HepG2 (cell line): ENCODE data around the gene SSTR5. TPM values are rescaled to one million over a fixed set of nuclear protein-coding genes. Genes with fewer than 3 reads are reported as not detected.

Experiments
- ATAC-seq: fragments of 200-7000 bp; cut with Tn5 transposase; 3 replicates; pipeline ENCODE4 v1.9.1; 2020; ENCODE audit warnings: mild to moderate bottlenecking, moderate library complexity
- BruUV-seq: library from RNA; stranded (reverse); fragments of 400-500 nt; replicated peaks from 2 replicates; lab custom pipeline; 2021; lab: Mats Ljungman, UMichigan
- CTCF ChIA-PET: fragments of 300-600 bp; formaldehyde crosslinking; extraction: SDS; loops from one replicate; lab custom pipeline; 2021; ENCODE audit warnings: low total read pairs, inconsistent platforms, low intra/inter-chr PET ratio; lab: Yijun Ruan, JAX
- POLR2A ChIA-PET: fragments of 350-600 bp; sonication (Branson Sonifier 250); formaldehyde crosslinking; loops from one replicate; lab custom pipeline; 2020; ENCODE audit warnings: antibody characterized with exemption, inconsistent platforms; lab: Yijun Ruan, JAX
- DNase-seq: peaks from one replicate; pipeline ENCODE4 v3.0.0-alpha.2; 2015; ENCODE audit warnings: low spot score
- FAIRE-seq: peaks from 3 replicates; lab custom pipeline; 2011; peaks lifted over from hg19 to GRCh38; lab: Jason Lieb, UNC
- H2AFZ ChIP-seq: one replicate; pipeline ENCODE4 v1.6.1; 2011; ENCODE audit warnings: low read length, inconsistent platforms
- H3K27ac ChIP-seq: fragments of 300-600 bp; 3 replicates; pipeline ENCODE4 v1.8.0; 2011; ENCODE audit warnings: mixed run types, mild to moderate bottlenecking, mixed read lengths, low read length, inconsistent platforms; ENCODE audit not compliant: insufficient read depth; ENCODE audit errors: extremely low read length
- H3K27me3 ChIP-seq, 2 experiments: fragments of 200-600 bp in 1 of 2; 2 replicates in 1 of 2; 3 replicates in 1 of 2; pipeline versions ENCODE4 v1.6.0 to v1.8.0; 2011; ENCODE audit warnings: low read length in 2 of 2, mild to moderate bottlenecking in 2 of 2, moderate library complexity in 2 of 2, inconsistent platforms in 1 of 2; ENCODE audit not compliant: insufficient read depth in 2 of 2, control insufficient read depth in 1 of 2
- H3K36me3 ChIP-seq, 2 experiments: fragments of 200-600 bp in 1 of 2; replicated peaks in 1 of 2; 2 replicates in 1 of 2; 3 replicates in 1 of 2; pipeline versions ENCODE4 v1.5.1 to v1.8.0; 2011; ENCODE audit warnings: low read length in 2 of 2, inconsistent platforms in 1 of 2; ENCODE audit not compliant: insufficient read depth in 2 of 2, control insufficient read depth in 1 of 2
- H3K4me1 ChIP-seq: 2 replicates; pipeline ENCODE4 v1.5.1; 2012; ENCODE audit warnings: low read length, inconsistent platforms; ENCODE audit not compliant: insufficient read depth
- H3K4me2 ChIP-seq: 2 replicates; pipeline ENCODE4 v1.6.0; 2011; ENCODE audit warnings: low read depth, low read length, inconsistent platforms
- H3K4me3 ChIP-seq, 3 experiments: fragments of 200-600 bp in 1 of 3; sonication (generic), shearing (Covaris generic) in 1 of 3; replicated peaks in 1 of 3; 2 replicates each; pipeline ENCODE4 v1.5.1; 2011 to 2016; ENCODE audit warnings: low read length in 3 of 3, inconsistent platforms in 2 of 3, low read depth in 2 of 3, mild to moderate bottlenecking in 2 of 3, control low read depth in 1 of 3, mixed read lengths in 1 of 3; ENCODE audit not compliant: insufficient read depth in 1 of 3
- H3K79me2 ChIP-seq: one replicate; pipeline ENCODE4 v1.6.1; 2011; ENCODE audit warnings: low read length, inconsistent platforms; ENCODE audit not compliant: insufficient read depth
- H3K9ac ChIP-seq: 2 replicates; pipeline ENCODE4 v1.6.0; 2011; ENCODE audit warnings: mild to moderate bottlenecking, low read depth, low read length, inconsistent platforms; ENCODE audit not compliant: insufficient read depth
- H3K9me3 ChIP-seq: 2 replicates; pipeline ENCODE4 v1.5.1; 2012; ENCODE audit warnings: mild to moderate bottlenecking, low read length
- H4K20me1 ChIP-seq: 2 replicates; pipeline ENCODE4 v1.6.0; 2011; ENCODE audit warnings: inconsistent platforms, mild to moderate bottlenecking, low read length, moderate library complexity; ENCODE audit not compliant: insufficient read depth
- CREB1 ChIP-seq, 2 experiments: fragments of 450-650 bp in 1 of 2; IDR thresholded peaks; 2 replicates each; pipeline ENCODE4 v1.6.1; 2016 to 2017; ENCODE audit warnings: control low read depth in 1 of 2, mild to moderate bottlenecking in 1 of 2, missing compliant biosample characterization in 1 of 2, missing genetic modification characterization in 1 of 2
- MYNN ChIP-seq: sonication (generic); formaldehyde crosslinking; IDR thresholded peaks from 2 replicates; pipeline ENCODE4 v1.4.0; 2020; ENCODE audit warnings: mild to moderate bottlenecking, low read depth, missing genetic modification reagents
- PHF8 ChIP-seq: sonication (generic); formaldehyde crosslinking; IDR thresholded peaks from 2 replicates; pipeline ENCODE4 v1.5.0; 2020; ENCODE audit warnings: missing genetic modification reagents
- RAD51 ChIP-seq: fragments of 450-650 bp; IDR thresholded peaks from 2 replicates; pipeline ENCODE4 v1.6.1; 2016; ENCODE audit warnings: borderline replicate concordance
- RFX1 ChIP-seq: fragments of 450-650 bp; IDR thresholded peaks from 2 replicates; pipeline ENCODE4 v1.6.1; 2017
- ZFP41 ChIP-seq: sonication (generic); formaldehyde crosslinking; IDR thresholded peaks from 2 replicates; pipeline ENCODE4 v1.4.0; 2020; ENCODE audit warnings: mild to moderate bottlenecking, missing genetic modification reagents, borderline replicate concordance
- ZNF709 ChIP-seq: sonication (generic); formaldehyde crosslinking; IDR thresholded peaks from 2 replicates; pipeline ENCODE4 v1.5.0; 2020; ENCODE audit warnings: mild to moderate bottlenecking, missing genetic modification reagents
- ZNF746 ChIP-seq: sonication (generic); formaldehyde crosslinking; IDR thresholded peaks from 2 replicates; pipeline ENCODE4 v1.8.0; 2022; ENCODE audit warnings: mild to moderate bottlenecking, missing genetic modification reagents
- WGBS: methylation state at CpG from one replicate; pipeline ENCODE4 v1.1.6; 2017; ENCODE audit warnings: low lambda C conversion rate; 5-methylcytosine and 5-hydroxymethylcytosine counted together
- in situ Hi-C: cut with HindIII; loops from 2 replicates; pipeline ENCODE4 v1.10.0; 2017; ENCODE audit warnings: low pct_unique_long_range_greater_than_20kb; ENCODE audit not compliant: extremely low pct_ligation_motif_present
- intact Hi-C: fragments of 100-400 bp; cut with micrococcal nuclease; formaldehyde crosslinking; loops from one replicate; pipeline ENCODE4 v1.10.0; 2022; ENCODE audit not compliant: unreplicated experiment
- polyA plus RNA-seq, 8 experiments: library from polyadenylated mRNA; depleted of rRNA in 3 of 8; stranded (reverse) in 7 of 8; unstranded in 1 of 8; fragments of >200 nt; fragmentation: Illumina TruSeq in 4 of 8; extraction: Trizol in 4 of 8; gene quantifications; 2 replicates each; pipeline versions ENCODE4 v1.2.1 to v1.2.3, GENCODE V29; 2011 to 2016; ENCODE audit warnings: low read depth in 4 of 8, missing spikeins in 1 of 8, mixed read lengths in 1 of 8; ENCODE audit not compliant: insufficient read depth in 1 of 8
- total RNA-seq, 5 experiments: library from RNA; depleted of rRNA; stranded (reverse); fragments of >200 nt; fragmentation: Illumina TruSeq; extraction: Trizol; gene quantifications; 2 replicates each; pipeline ENCODE4 v1.2.3, GENCODE V29; 2016; ENCODE audit warnings: low read depth in 1 of 5
- TF ChIP-seq, protein P1 (sequence below): sonication (generic); formaldehyde crosslinking; IDR thresholded peaks from 2 replicates; pipeline ENCODE4 v1.4.0; 2020; ENCODE audit warnings: missing genetic modification reagents, borderline replicate concordance
- TF ChIP-seq, protein P2 (sequence below): sonication (generic); formaldehyde crosslinking; IDR thresholded peaks from 2 replicates; pipeline ENCODE4 v1.5.0; 2020; ENCODE audit warnings: missing genetic modification reagents

Gene SSTR5
- total and polyA plus RNA-seq, 2 of the 13 experiments (the other 11 are each of a cell fraction or from before 2014, with no cell fraction given) = 0.20 to 0.49 TPM

DNA sequence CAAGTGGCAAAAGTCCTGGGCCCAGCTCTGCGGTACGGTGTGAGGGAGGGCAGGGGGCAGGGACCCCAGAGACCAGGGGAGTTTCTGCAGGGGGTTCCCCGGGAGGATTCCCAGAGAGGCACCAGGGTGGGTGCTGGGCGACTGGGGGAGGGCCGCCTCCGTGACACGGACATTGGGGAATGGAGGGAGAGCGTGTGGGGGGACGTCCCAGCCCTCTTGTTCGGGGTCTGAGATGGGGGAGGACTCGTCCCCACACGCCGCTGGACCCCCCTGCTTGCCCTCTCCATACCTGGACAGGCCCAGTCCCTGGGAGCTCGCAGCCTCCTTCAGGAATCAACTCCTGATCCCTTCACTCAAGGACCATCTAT lies 49.8 kb downstream of the SSTR5 start:
- intact Hi-C loops = no loop called here
- TF ChIP-seq PHF8 (CRISPR knock-in tag) (no peak), MYNN (no peak)
- TF ChIP-seq, protein P1, sequence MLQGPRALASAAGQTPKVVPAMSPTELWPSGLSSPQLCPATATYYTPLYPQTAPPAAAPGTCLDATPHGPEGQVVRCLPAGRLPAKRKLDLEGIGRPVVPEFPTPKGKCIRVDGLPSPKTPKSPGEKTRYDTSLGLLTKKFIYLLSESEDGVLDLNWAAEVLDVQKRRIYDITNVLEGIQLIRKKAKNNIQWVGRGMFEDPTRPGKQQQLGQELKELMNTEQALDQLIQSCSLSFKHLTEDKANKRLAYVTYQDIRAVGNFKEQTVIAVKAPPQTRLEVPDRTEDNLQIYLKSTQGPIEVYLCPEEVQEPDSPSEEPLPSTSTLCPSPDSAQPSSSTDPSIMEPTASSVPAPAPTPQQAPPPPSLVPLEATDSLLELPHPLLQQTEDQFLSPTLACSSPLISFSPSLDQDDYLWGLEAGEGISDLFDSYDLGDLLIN (CRISPR knock-in tag) = no peak
- TF ChIP-seq, all 625 proteins: peak for 0
- in situ Hi-C loops = no loop called here
- Histone ChIP-seq H3K27me3 (peaks cover 31 to 85% of the 10 kb centered on the region in 2 experiments; a peak in 4 of 5 replicates), H3K79me2 (no peaks in the 10 kb centered on the region), H3K9ac (no peak overlapping the region), H3K9me3 (no peaks in the 10 kb centered on the region), H3K27ac (no peak overlapping the region), H3K36me3 (no peaks in the 10 kb centered on the region), H3K4me3 (no peak overlapping the region), H3K4me2 (no peak overlapping the region), H4K20me1 (0 out of 2 replicates have a peak, but pooled peaks cover 3% of the 10 kb centered on the region), H2AFZ (no peak overlapping the region), H3K4me1 (no peaks in the 10 kb centered on the region)
- DNase-seq = no peak
- WGBS = 60% methylated on average over 3 of the region's 14 CpGs
- no peak for FAIRE-seq
- no peak for ATAC-seq
- no TSS peak for BruUV-seq
- ChIA-PET CTCF (no interaction called here), POLR2A (no interaction called here)

GRCh38 chr16:1123525-1124230 lies 51.1 kb downstream of the SSTR5 start:
- no peaks in the 10 kb centered on the region for H3K79me2 ChIP-seq
- H3K27ac ChIP-seq = no peak overlapping the region
- H3K4me1 ChIP-seq = no peaks in the 10 kb centered on the region
- H4K20me1 ChIP-seq = 0 out of 2 replicates have a peak, but pooled peaks cover 3% of the 10 kb centered on the region
- H2AFZ ChIP-seq = no peak overlapping the region
- ATAC-seq (no peak), FAIRE-seq (no peak), DNase-seq (no peak)
- no peaks in the 10 kb centered on the region for H3K9me3 ChIP-seq
- no peaks in the 10 kb centered on the region for H3K36me3 ChIP-seq
- TF ChIP-seq ZFP41 (CRISPR knock-in tag) (no peak), RFX1 (no peak), CREB1 (IDR thresholded peaks at IDR 0.05) (no peak), CREB1 (CRISPR knock-in tag; IDR thresholded peaks at IDR 0.05) (no peak), RAD51 (no peak), ZNF709 (CRISPR knock-in tag) (no peak), ZNF746 (no peak)
- TF ChIP-seq, protein P2, sequence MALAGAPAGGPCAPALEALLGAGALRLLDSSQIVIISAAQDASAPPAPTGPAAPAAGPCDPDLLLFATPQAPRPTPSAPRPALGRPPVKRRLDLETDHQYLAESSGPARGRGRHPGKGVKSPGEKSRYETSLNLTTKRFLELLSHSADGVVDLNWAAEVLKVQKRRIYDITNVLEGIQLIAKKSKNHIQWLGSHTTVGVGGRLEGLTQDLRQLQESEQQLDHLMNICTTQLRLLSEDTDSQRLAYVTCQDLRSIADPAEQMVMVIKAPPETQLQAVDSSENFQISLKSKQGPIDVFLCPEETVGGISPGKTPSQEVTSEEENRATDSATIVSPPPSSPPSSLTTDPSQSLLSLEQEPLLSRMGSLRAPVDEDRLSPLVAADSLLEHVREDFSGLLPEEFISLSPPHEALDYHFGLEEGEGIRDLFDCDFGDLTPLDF (CRISPR knock-in tag) = no peak
- in situ Hi-C loops (no loop called here), intact Hi-C loops (no loop called here)
- H3K9ac ChIP-seq = no peak overlapping the region
- no TSS peak for BruUV-seq
- peaks cover 28 to 93% of the 10 kb centered on the region in 2 experiments; a peak in 4 of 5 replicates for H3K27me3 ChIP-seq
- CTCF ChIA-PET = no interaction called here
- H3K4me3 ChIP-seq = no peak overlapping the region
- WGBS = no CpG with 5 or more reads among the region's 21 CpGs
- POLR2A ChIA-PET = no interaction called here
- H3K4me2 ChIP-seq = no peak overlapping the region
